HG03442 (cell line): ENCODE data around the gene BDH1.

Experiments
- ATAC-seq: cut with Tn5 transposase; IDR thresholded peaks from one replicate; pipeline ENCODE4 v1.9.1; 2021; ENCODE audit warnings: mild to moderate bottlenecking, moderate library complexity; ENCODE audit not compliant: unreplicated experiment

Gene BDH1

DNA sequence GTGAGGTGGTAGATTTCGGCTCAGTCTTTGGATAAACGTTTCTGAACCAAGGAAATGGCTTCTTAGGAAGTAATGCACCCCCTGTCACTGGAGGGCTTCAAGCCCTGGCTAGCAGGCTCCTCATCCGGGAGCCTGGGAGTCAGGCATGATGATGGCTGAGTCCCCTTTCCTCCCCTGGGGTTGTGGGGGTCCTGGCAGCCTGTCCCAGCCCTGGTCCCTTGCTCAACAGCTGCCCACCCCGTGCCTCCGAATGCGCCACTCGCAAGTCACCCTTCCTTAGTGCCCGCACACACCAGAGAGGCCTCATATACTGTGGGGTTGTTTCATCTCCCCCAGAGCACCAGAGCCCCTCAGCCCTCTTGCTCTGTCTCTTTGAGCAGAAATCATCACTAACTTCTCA is 48.2 kb downstream of the BDH1 start:
- ATAC-seq = no peak

DNA sequence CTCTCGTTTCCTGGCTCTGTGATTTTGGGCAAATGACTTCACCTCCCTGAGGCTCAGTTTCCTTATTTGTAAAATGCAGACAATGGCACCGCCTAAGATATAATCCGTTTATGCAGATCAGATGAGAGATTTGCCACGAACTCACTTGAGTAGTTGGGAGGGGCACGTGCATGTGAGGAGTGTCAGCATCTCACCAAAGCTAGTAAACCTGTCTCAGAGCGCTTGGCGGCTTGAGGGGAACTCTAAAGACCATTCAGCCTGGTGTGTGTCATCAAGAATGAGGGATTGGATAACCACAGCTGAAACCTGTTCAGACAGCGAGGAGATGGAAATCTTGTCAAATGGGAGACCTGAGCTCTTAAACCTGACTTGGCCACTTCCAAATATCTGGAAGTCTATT is 48.7 kb downstream of the BDH1 start:
- ATAC-seq = no peak

DNA sequence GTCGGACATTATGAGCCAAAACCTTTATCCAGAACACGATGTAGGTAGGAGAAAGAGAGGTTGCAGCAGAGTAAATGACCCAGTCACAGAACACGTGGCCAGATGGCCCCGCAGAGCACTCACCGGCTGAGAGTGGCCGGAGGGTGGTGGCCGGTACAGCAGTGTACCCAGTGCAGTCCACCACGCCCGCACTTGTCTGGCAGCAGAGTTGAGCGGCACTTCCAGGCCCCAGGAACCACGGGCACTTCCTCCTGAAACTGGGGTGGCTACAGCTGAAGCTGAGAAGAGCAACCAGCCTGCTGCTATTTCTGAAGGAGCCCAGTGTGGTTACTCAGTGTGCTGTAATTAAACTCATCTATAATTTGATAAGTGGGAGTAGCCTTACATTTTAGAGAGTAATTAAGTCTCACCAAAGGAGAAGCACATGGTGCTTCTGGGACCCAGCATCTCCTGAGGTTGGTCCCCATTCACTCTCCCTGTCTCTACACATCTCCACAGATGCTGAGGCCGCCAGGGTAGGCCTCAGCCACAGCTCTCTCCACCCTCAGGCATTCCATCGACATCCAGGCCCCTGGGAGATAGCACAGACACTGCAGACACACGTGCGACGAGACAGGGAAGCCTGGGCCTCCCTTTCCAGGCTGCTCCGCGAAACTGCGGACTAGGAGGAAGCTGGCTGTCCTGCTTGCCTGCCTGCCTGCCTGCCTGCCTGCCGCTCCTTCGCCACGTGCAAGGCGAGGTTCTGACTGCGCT is 49.8 kb downstream of the BDH1 start:
- no peak for ATAC-seq

GRCh38 chr3:197504641-197505121 is 51.1 kb downstream of the BDH1 start:
- ATAC-seq = no peak

DNA sequence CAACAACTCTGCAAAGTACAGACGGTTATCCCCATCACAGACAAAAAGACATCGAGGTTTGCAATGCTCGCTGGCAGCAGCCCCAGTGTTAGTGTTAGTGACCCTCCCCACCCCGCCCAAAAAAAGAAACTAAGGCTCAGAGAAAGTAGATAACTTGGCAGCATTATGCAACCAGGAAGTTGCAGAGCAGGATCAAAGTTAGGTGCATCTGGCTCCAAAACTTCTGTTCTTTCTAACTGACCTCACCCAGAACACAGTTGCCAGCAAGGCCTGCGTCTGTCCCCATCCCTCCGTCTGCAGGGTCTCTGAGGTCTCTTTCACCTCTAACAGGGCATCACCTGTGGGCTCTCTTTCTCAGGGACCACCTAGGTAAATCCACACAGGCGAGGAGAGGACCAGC is 51.5 kb downstream of the BDH1 start:
- no peak for ATAC-seq

DNA sequence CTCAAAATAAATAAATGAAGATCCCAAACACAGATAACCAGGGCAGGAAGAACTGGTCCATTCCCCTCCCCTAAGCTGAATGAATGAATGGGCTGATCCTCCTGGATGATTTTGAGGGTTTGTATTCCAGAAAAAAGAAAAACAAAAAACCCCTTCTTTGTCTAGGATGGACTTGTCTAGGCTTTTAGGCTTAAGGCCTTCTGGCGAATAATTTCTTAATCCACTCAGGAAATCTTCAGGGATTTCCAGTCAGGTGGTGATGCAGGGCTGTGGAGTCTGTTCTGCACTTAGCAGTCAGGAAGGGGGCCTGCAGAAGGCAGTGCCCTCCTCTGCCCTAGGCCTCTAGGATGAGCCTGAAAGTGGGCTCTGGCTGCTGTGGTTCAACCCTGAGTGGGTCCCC is 52.1 kb downstream of the BDH1 start:
- ATAC-seq = no peak

- ATAC-seq = peak; percentile 65
Observed at GRCh38 chr3:197501879-197502620, 53.7 kb downstream of the BDH1 start.

DNA sequence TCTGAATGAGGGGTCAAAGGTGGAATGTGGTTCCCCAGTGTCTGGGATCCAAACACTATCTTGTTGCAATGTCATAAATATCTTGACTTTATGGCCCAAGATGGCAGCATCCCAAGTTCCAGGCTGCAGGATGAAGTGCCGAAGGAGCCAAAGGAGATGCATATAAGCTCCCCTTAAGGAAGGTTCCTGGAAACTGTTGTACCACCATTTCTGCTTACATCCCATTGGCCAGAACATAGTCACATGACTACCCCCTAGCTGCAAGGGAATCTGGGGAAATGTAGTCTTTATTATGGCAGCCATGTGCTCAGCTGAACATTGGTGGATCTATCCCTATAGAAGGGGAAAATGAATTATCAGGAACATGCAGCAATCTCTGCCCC is 54.3 kb downstream of the BDH1 start:
- peak; percentile 30 for ATAC-seq

DNA sequence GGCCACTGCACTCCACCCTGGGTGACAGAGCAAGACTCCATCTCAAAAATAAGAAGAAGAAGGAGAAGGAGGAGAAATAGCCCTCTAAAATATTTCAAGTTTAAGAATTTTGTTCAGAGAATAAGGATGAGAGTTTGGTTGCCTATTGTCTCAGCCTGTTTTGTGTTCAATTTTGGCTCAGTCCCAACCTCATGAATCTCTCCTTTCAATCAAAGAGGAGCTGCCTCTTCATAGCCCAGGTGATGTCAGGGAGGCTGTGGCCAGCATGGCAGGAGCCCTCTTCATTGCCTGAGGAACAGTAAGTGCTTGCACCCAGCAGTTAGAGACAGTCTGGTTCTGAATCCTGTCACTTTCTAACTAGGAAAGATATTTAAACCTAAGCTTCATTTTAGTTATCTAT is 55.0 kb downstream of the BDH1 start:
- ATAC-seq = no peak

DNA sequence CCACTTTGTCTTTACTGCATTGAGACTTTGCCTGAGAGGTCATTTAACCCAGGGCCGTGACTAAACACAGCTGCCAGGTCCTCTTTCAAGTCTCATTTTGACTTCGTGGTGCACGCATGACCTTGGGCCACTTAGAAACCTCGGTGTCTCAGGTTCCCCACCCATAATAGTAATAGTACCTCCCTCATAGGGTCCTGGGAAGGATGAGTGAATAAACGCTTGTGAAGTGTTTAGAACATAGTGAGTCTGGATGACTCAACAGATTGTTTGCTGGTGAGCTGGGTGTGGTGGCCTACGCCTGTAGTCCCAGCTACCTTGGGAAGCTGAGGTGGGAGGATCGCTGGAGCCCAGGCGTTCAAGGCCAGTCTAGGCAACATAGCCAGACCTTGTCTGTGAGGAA is 56.3 kb downstream of the BDH1 start:
- no peak for ATAC-seq

GRCh38 chr3:197498499-197499241 is 57.1 kb downstream of the BDH1 start:
- no peak for ATAC-seq

GRCh38 chr3:197496746-197497125 is 59.0 kb downstream of the BDH1 start:
- no peak for ATAC-seq

- ATAC-seq = no peak
Observed at GRCh38 chr3:197495999-197496745, 59.6 kb downstream of the BDH1 start.

GRCh38 chr3:197495499-197495898 is 60.3 kb downstream of the BDH1 start:
- no peak for ATAC-seq

DNA sequence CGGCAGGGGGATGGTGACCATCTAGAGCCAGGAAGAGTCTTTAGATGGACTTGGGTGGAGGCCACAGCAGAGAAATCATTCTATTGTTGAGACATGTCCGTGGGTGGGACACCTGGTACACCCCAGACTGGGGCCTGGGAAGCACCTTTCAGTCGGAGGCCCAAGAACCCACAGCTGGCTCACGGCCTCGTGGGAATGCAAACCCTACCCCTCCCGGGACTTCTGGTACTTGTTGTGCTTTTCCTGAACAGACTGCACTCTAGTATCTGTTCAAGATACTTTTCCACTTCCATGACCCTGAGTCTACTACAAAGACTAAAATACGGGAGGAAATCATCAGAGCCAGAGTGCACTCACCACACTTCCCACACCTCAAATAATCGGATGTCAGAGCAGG is 60.7 kb downstream of the BDH1 start:
- no peak for ATAC-seq

- no peak for ATAC-seq
Observed at GRCh38 chr3:197494366-197495058, 61.3 kb downstream of the BDH1 start.

- ATAC-seq = no peak
Observed at GRCh38 chr3:197493049-197493448, 62.7 kb downstream of the BDH1 start.

DNA sequence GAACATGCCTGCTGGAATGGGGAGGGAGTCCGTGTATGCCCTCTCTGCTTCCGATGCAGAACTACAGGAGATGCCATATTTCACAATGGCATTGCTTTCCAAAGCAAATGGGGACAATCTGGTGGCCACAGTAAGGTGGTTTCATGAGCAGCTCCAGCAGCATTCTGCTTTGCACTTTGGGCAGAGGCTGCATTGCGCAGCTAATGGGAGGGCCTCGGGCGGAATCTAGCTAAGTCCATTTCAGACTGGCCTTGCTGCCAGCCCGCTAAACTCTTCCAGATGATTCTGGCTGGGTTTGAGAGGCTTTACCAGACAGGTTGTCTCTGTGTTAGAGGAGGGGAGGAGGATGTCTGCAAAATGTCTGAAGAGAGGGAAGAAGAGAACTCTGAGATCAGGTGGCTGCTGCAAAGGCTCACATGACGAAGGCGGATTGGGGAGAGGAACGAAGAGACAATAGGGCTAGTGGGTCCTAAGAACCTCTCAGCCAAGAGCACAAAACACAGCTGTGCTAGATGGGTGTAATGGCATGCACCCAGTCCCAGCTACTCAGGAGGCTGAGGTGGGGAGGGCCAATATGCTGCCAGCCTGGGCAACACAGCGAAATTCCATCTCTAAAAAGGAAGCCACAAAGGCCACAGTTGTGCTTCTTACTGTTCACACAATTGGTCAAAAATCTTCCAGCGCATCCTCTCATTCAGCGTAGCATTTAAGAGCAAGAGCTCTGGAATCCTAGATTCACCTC is 63.7 kb downstream of the BDH1 start:
- no peak for ATAC-seq

- no peak for ATAC-seq
Observed at GRCh38 chr3:197491478-197491877, 64.3 kb downstream of the BDH1 start.
